ENCODE data around the gene SLC26A2. TPM values are rescaled to one million over a fixed set of nuclear protein-coding genes. Genes with fewer than 3 reads are reported as not detected.

Gene SLC26A2
- polyA plus RNA-seq, 1 experiment = 3.3 TPM

- ChIA-PET POLR2A (interaction anchor here (0.7 kb wide), 1 partner anchor 406 kb away, joined by 3 read pairs; no protein-coding TSS in a partner anchor), CTCF (interaction anchor here (0.6 to 1.2 kb wide), 5 partner anchors 8 to 201 kb away, joined by 3 to 6 read pairs (median 3); partner anchors contain the start of genes HMGXB3 and TIGD6)
- no peak for DNase-seq (ENCODE audit: low read depth)
- Histone ChIP-seq H3K36me3 (ENCODE audit: control insufficient read depth, insufficient read depth, low read length) (peaks cover 14% of the 10 kb centered on the region), H3K27me3 (ENCODE audit: control insufficient read depth, insufficient read depth, low read length) (no peaks in the 10 kb centered on the region), H3K4me3 (ENCODE audit: low read depth, low read length) (no peak overlapping the region)
- no peak for TF ChIP-seq CTCF (IDR thresholded peaks at IDR 0.05; ENCODE audit: insufficient read depth, low read depth, low read length)
These were observed 56.9 kb downstream of the SLC26A2 start for GRCh38 chr5:150017226-150018005.

- ChIA-PET POLR2A (no interaction called here), CTCF (interaction anchor here (1.0 to 1.1 kb wide), 2 partner anchors 23 to 120 kb away, joined by 3 read pairs; no protein-coding TSS in a partner anchor)
- peaks cover 7% of the 10 kb centered on the region for H3K36me3 ChIP-seq (ENCODE audit: control insufficient read depth, insufficient read depth, low read length)
These were observed 59.7 kb downstream of the SLC26A2 start for GRCh38 chr5:150020249-150020648.

GRCh38 chr5:150021491-150022157, 61.1 kb downstream of the SLC26A2 start:
- Histone ChIP-seq H3K4me3 (ENCODE audit: low read depth, low read length) (no peak overlapping the region), H3K27me3 (ENCODE audit: control insufficient read depth, insufficient read depth, low read length) (no peaks in the 10 kb centered on the region), H3K36me3 (ENCODE audit: control insufficient read depth, insufficient read depth, low read length) (peaks cover 4% of the 10 kb centered on the region)
- ChIA-PET POLR2A (interaction anchor here (1.0 kb wide), 2 partner anchors 13 to 15 kb away, joined by 3 to 4 read pairs; no protein-coding TSS in a partner anchor), CTCF (interaction anchor here (0.7 to 1.3 kb wide), 8 partner anchors 13 to 184 kb away, joined by 3 to 4 read pairs (median 3); partner anchors contain the start of genes HMGXB3 and TIGD6)
- DNase-seq (ENCODE audit: low read depth) = no peak
- TF ChIP-seq CTCF (IDR thresholded peaks at IDR 0.05; ENCODE audit: insufficient read depth, low read depth, low read length) = no peak

More at GRCh38 chr5:150020249-150020648, 59.7 kb downstream of the SLC26A2 start:
- no peak for DNase-seq (ENCODE audit: low read depth)
- H3K4me3 ChIP-seq (ENCODE audit: low read depth, low read length) = no peak overlapping the region
- no peak for TF ChIP-seq CTCF (IDR thresholded peaks at IDR 0.05; ENCODE audit: insufficient read depth, low read depth, low read length)
- H3K27me3 ChIP-seq (ENCODE audit: control insufficient read depth, insufficient read depth, low read length) = no peaks in the 10 kb centered on the region

- Histone ChIP-seq H3K27me3 (ENCODE audit: control insufficient read depth, insufficient read depth, low read length) (no peaks in the 10 kb centered on the region), H3K4me3 (ENCODE audit: low read depth, low read length) (no peak overlapping the region), H3K36me3 (ENCODE audit: control insufficient read depth, insufficient read depth, low read length) (peaks cover 8% of the 10 kb centered on the region)
- peak; percentile 61 for DNase-seq (ENCODE audit: low read depth)
- ChIA-PET POLR2A (interaction anchor here (0.6 to 1.0 kb wide), 3 partner anchors 13 to 134 kb away, joined by 3 to 4 read pairs (median 3); partner anchors contain the start of gene PDGFRB), CTCF (interaction anchor here (0.7 to 1.3 kb wide), 7 partner anchors 12 to 184 kb away, joined by 3 to 4 read pairs (median 3); partner anchors contain the start of genes HMGXB3 and TIGD6)
- TF ChIP-seq CTCF (IDR thresholded peaks at IDR 0.05; ENCODE audit: insufficient read depth, low read depth, low read length) = no peak
These were observed 61.6 kb downstream of the SLC26A2 start for GRCh38 chr5:150022158-150022531.

- Histone ChIP-seq H3K4me3 (ENCODE audit: low read depth, low read length) (no peak overlapping the region), H3K27me3 (ENCODE audit: control insufficient read depth, insufficient read depth, low read length) (no peaks in the 10 kb centered on the region), H3K36me3 (ENCODE audit: control insufficient read depth, insufficient read depth, low read length) (peaks cover 8% of the 10 kb centered on the region)
- ChIA-PET CTCF (interaction anchor here (1.1 to 1.6 kb wide), 3 partner anchors 12 to 196 kb away, joined by 4 to 5 read pairs (median 5); no protein-coding TSS in a partner anchor), POLR2A (interaction anchor here (0.6 to 1.0 kb wide), 3 partner anchors 12 to 133 kb away, joined by 3 to 4 read pairs (median 3); partner anchors contain the start of gene PDGFRB)
- no peak for TF ChIP-seq CTCF (IDR thresholded peaks at IDR 0.05; ENCODE audit: insufficient read depth, low read depth, low read length)
- DNase-seq (ENCODE audit: low read depth) = no peak
These were observed 62.1 kb downstream of the SLC26A2 start for GRCh38 chr5:150022681-150023080.
